Brain microvascular endothelial cell (primary cell): ENCODE measurements around the gene SMC1B.
A peak's percentile ranks its signal among the peaks of the same experiment; 100 is the strongest.

ENCODE experiments used
- DNase-seq: peaks from one replicate; pipeline ENCODE4 v3.0.0-alpha.2; 2020
- H3K27ac ChIP-seq: fragments of 250-450 bp; sonication (Bioruptor Pico); 2 replicates; pipeline ENCODE4 v1.5.1; 2020; ENCODE audit warnings: mild to moderate bottlenecking, moderate library complexity
- H3K27me3 ChIP-seq: fragments of 250-450 bp; sonication (Bioruptor Pico); replicated peaks from 2 replicates; pipeline ENCODE4 v1.5.1; 2020; ENCODE audit warnings: mild to moderate bottlenecking
- H3K36me3 ChIP-seq: fragments of 250-450 bp; sonication (Bioruptor Pico); replicated peaks from 2 replicates; pipeline ENCODE4 v1.5.1; 2020; ENCODE audit warnings: mild to moderate bottlenecking
- H3K4me3 ChIP-seq: 2 replicates; pipeline ENCODE4 v1.5.1; 2011; ENCODE audit warnings: low read depth, mild to moderate bottlenecking, control low read depth, low read length, moderate library complexity
- CTCF ChIP-seq: IDR thresholded peaks from 2 replicates; pipeline ENCODE4 v1.5.1; 2011; ENCODE audit warnings: low read depth, mild to moderate bottlenecking, moderate library complexity, low read length, control low read depth, inconsistent platforms; ENCODE audit errors: missing control alignments
- in situ Hi-C: cut with HindIII; loops from 2 replicates; pipeline ENCODE4 v1.10.0; 2017; ENCODE audit warnings: low sequenced_read_pairs, low pct_ligation_motif_present

The SMC1B gene

GRCh38 chr22:45317551-45318167, 95.7 kb downstream of the SMC1B start:
- peak; percentile 53 for TF ChIP-seq CTCF
- in situ Hi-C loops: no loop called here
- Histone ChIP-seq H3K27ac (peak overlapping the region; percentile 82), H3K27me3 (no peaks in the 10 kb centered on the region), H3K4me3 (no peak overlapping the region), H3K36me3 (peaks cover 3% of the 10 kb centered on the region)
- peak; percentile 32 for DNase-seq

DNA sequence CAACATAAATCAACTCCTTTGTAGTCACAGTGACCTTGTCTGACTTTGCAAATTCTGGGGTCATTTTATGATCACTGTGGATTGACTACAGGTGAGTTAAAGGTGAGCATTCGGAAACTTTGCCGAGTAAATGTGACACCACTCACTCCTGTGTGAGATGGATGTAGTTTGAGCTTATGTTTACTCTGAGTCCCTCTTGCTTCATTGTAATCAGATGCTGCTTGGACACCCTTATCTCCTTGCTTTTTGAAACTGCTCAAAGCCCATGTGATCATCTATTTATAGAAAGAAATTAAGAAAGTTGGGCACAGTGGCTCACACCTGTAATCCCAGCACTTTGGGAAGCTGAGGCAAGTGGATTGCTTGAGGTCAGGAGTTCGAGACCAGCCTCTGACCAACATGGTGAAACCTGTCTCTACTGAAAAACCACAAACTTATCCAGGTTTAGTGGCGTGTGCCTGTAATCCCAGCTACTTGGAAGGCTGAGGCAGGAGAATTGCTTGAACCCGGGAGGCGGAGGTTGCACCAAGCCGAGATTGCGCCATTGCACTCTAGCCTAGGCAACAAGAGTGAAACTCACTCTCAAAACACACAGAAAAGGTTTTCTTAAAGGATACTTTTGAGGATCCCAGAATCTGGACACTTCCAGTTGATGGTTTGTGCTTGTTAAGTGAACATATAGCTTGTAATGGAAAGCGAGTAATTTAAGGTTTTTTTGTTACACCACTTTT, 96.4 kb downstream of the SMC1B start:
- H3K36me3 ChIP-seq: no peaks in the 10 kb centered on the region
- TF ChIP-seq CTCF: no peak
- in situ Hi-C loops: no loop called here
- DNase-seq: no peak
- no peak overlapping the region for H3K4me3 ChIP-seq
- H3K27ac ChIP-seq: peak overlapping the region; percentile 82
- no peaks in the 10 kb centered on the region for H3K27me3 ChIP-seq

DNA sequence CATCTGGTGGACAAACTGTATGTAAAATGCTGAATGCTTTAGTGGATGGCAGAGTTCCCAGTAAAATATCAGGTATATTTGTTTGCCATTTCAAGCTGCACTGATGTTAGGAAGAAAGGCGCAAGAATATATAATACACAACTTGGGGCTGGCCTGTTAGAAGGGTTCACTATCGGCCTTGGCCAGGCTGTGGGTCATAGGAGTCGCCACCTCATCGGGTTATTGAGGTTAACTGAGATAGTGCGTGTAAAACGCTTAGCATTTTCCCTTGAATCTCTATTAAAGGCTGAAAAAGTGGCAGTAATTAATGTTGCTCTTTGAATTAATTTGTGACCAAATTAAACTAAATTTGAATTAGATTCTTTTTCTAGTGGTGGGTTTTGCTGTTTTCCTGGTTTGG, 98.6 kb downstream of the SMC1B start:
- Histone ChIP-seq H3K27ac (no peak overlapping the region), H3K36me3 (no peaks in the 10 kb centered on the region), H3K4me3 (no peak overlapping the region), H3K27me3 (no peaks in the 10 kb centered on the region)
- no peak for TF ChIP-seq CTCF
- DNase-seq: no peak
- in situ Hi-C loops: no loop called here

DNA sequence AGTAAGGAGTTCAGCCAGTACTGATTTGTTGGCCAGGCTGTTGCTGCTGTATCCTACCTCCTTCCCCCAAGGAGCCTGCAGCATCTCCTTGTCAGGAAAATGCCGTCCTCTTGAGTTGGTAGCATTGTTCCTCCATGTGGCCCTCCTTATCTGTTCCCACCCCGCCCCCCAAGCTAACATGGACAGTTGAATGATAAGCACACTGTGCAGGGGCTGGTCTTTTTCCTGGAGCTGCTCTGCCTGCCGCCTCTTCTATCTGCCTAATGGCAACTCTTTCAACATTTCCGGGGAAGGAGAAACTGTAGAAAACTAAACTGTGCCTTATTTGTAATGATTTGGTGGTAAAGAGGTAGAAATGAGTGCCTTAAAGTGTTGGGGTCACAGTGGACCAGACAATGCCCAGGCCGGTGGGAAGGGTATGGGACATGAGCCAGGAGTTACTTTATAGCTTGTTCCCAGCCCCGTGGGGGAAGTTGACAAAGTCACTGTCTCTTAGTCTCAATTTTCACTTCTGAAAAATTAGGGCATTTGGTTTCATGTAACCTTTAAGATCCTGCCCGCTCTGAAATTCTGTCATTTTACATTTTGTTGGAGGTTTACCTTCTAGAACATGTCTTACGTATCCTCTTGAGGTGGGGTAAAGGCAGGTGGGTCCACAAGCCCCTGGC, 99.2 kb downstream of the SMC1B start:
- TF ChIP-seq CTCF: no peak
- in situ Hi-C loops: no loop called here
- Histone ChIP-seq H3K27ac (no peak overlapping the region), H3K27me3 (no peaks in the 10 kb centered on the region), H3K4me3 (no peak overlapping the region), H3K36me3 (no peaks in the 10 kb centered on the region)
- no peak for DNase-seq

GRCh38 chr22:45312856-45313255, 100.5 kb downstream of the SMC1B start:
- no peak for DNase-seq
- in situ Hi-C loops: no loop called here
- Histone ChIP-seq H3K36me3 (no peaks in the 10 kb centered on the region), H3K27me3 (no peaks in the 10 kb centered on the region), H3K4me3 (no peak overlapping the region), H3K27ac (no peak overlapping the region)
- no peak for TF ChIP-seq CTCF
